Urothelium cell line (cell line): Measurements from ENCODE around the gene TCERG1L.
A peak's percentile ranks its signal among the peaks of the same experiment; 100 is the strongest.

Source experiments
- DNase-seq: peaks from one replicate; pipeline ENCODE4 v3.0.0; 2011; ENCODE audit warnings: low spot score, mixed read lengths
- FAIRE-seq: peaks from 2 replicates; lab custom pipeline; 2011; peaks lifted over from hg19 to GRCh38; lab: Jason Lieb, UNC

The TCERG1L gene

GRCh38 chr10:131316321-131317075 lies 5.0 kb upstream of the TCERG1L start:
- no peak for FAIRE-seq
- DNase-seq = no peak

GRCh38 chr10:131315344-131315743 lies 3.8 kb upstream of the TCERG1L start:
- DNase-seq = no peak
- FAIRE-seq = no peak

GRCh38 chr10:131314799-131315198 lies 3.3 kb upstream of the TCERG1L start:
- no peak for FAIRE-seq
- DNase-seq = no peak

GRCh38 chr10:131314148-131314547 lies 2.6 kb upstream of the TCERG1L start:
- DNase-seq (no peak), FAIRE-seq (no peak)

GRCh38 chr10:131313377-131313776 lies 1.9 kb upstream of the TCERG1L start:
- DNase-seq (no peak), FAIRE-seq (no peak)

- FAIRE-seq (peak; percentile 27), DNase-seq (peak; percentile 61)
Observed at GRCh38 chr10:131312478-131312836, 936 bp upstream of the TCERG1L start.

- DNase-seq (no peak), FAIRE-seq (no peak)
Observed at GRCh38 chr10:131311402-131311660, 190 bp downstream of the TCERG1L start.

GRCh38 chr10:131310551-131311401 lies 745 bp downstream of the TCERG1L start:
- DNase-seq (no peak), FAIRE-seq (no peak)

GRCh38 chr10:131310142-131310541 lies 1.4 kb downstream of the TCERG1L start:
- FAIRE-seq (no peak), DNase-seq (no peak)

GRCh38 chr10:131300508-131300907 lies 11.0 kb downstream of the TCERG1L start:
- FAIRE-seq = no peak

GRCh38 chr10:131290781-131291180 lies 20.7 kb downstream of the TCERG1L start:
- FAIRE-seq = no peak
- DNase-seq = no peak

More at GRCh38 chr10:131300508-131300907, 11.0 kb downstream of the TCERG1L start:
- DNase-seq = no peak

- no peak for FAIRE-seq
- DNase-seq = no peak
Observed at GRCh38 chr10:131288648-131289047, 22.9 kb downstream of the TCERG1L start.

GRCh38 chr10:131282961-131283360 lies 28.6 kb downstream of the TCERG1L start:
- no peak for FAIRE-seq
- DNase-seq = no peak

- DNase-seq (no peak), FAIRE-seq (no peak)
Observed at GRCh38 chr10:131280101-131280500, 31.4 kb downstream of the TCERG1L start.

GRCh38 chr10:131279516-131279915 lies 32.0 kb downstream of the TCERG1L start:
- FAIRE-seq (no peak), DNase-seq (no peak)

GRCh38 chr10:131277969-131278368 lies 33.6 kb downstream of the TCERG1L start:
- DNase-seq = no peak
- FAIRE-seq = no peak

- FAIRE-seq (no peak), DNase-seq (no peak)
Observed at GRCh38 chr10:131277278-131277677, 34.2 kb downstream of the TCERG1L start.

GRCh38 chr10:131275691-131276090 lies 35.8 kb downstream of the TCERG1L start:
- FAIRE-seq = no peak
- no peak for DNase-seq

- FAIRE-seq = no peak
- DNase-seq = no peak
Observed at GRCh38 chr10:131274883-131275282, 36.6 kb downstream of the TCERG1L start.

- FAIRE-seq = no peak
- DNase-seq = no peak
Observed at GRCh38 chr10:131274133-131274880, 37.2 kb downstream of the TCERG1L start.

GRCh38 chr10:131273476-131273875 lies 38.0 kb downstream of the TCERG1L start:
- FAIRE-seq (no peak), DNase-seq (no peak)
